GM21360 (cell line): Measurements from ENCODE around the gene SUPT20HL2.
"Not testable (repeated sequence)": the region's sequence is repeated elsewhere in the genome, so short reads cannot be mapped to it uniquely, and the experiment has no call there.

Experiments used
- ATAC-seq: cut with Tn5 transposase; IDR thresholded peaks from one replicate; pipeline ENCODE4 v1.9.1; 2021; ENCODE audit warnings: mild to moderate bottlenecking, moderate library complexity; ENCODE audit not compliant: unreplicated experiment

Gene SUPT20HL2

GRCh38 chrX:24310916-24311315 is 3.0 kb downstream of the SUPT20HL2 start:
- not testable (repeated sequence) for ATAC-seq

GRCh38 chrX:24309580-24310374 is 4.1 kb downstream of the SUPT20HL2 start:
- ATAC-seq: not testable (repeated sequence)

GRCh38 chrX:24308803-24309202 is 5.1 kb downstream of the SUPT20HL2 start:
- not testable (repeated sequence) for ATAC-seq

GRCh38 chrX:24306440-24306839 is 7.4 kb downstream of the SUPT20HL2 start:
- no peak for ATAC-seq

- no peak for ATAC-seq
These were observed 8.0 kb downstream of the SUPT20HL2 start for GRCh38 chrX:24305905-24306304.

GRCh38 chrX:24301806-24302205 is 12.1 kb downstream of the SUPT20HL2 start:
- ATAC-seq: no peak

GRCh38 chrX:24301060-24301459 is 12.8 kb downstream of the SUPT20HL2 start:
- ATAC-seq: no peak

- no peak for ATAC-seq
These were observed 15.7 kb downstream of the SUPT20HL2 start for GRCh38 chrX:24298191-24298590.

GRCh38 chrX:24294619-24295018 is 19.2 kb downstream of the SUPT20HL2 start:
- no peak for ATAC-seq

GRCh38 chrX:24293412-24293811 is 20.5 kb downstream of the SUPT20HL2 start:
- ATAC-seq: no peak

- no peak for ATAC-seq
These were observed 21.5 kb downstream of the SUPT20HL2 start for GRCh38 chrX:24292353-24292752.

- ATAC-seq: no peak
These were observed 28.8 kb downstream of the SUPT20HL2 start for GRCh38 chrX:24285082-24285481.

- ATAC-seq: no peak
These were observed 30.6 kb downstream of the SUPT20HL2 start for GRCh38 chrX:24283127-24283794.

GRCh38 chrX:24282381-24283126 is 31.3 kb downstream of the SUPT20HL2 start:
- no peak for ATAC-seq

- ATAC-seq: no peak
These were observed 36.5 kb downstream of the SUPT20HL2 start for GRCh38 chrX:24277405-24277804.

- ATAC-seq: no peak
These were observed 37.9 kb downstream of the SUPT20HL2 start for GRCh38 chrX:24276015-24276414.

- no peak for ATAC-seq
These were observed 42.6 kb downstream of the SUPT20HL2 start for GRCh38 chrX:24271262-24271661.

- no peak for ATAC-seq
These were observed 45.1 kb downstream of the SUPT20HL2 start for GRCh38 chrX:24268786-24269185.

- ATAC-seq: no peak
These were observed 46.9 kb downstream of the SUPT20HL2 start for GRCh38 chrX:24266996-24267395.

GRCh38 chrX:24264383-24264782 is 49.5 kb downstream of the SUPT20HL2 start:
- ATAC-seq: no peak

- no peak for ATAC-seq
These were observed 51.6 kb downstream of the SUPT20HL2 start for GRCh38 chrX:24262309-24262708.
